Smooth muscle cell (in vitro differentiated cells): ENCODE measurements around the gene SND1. TPM values are rescaled to one million over a fixed set of nuclear protein-coding genes. Genes with fewer than 3 reads are reported as not detected.
A peak's percentile ranks its signal among the peaks of the same experiment; 100 is the strongest.

Source experiments
- DNase-seq: peaks from one replicate; lab custom pipeline; 2025; ENCODE audit not compliant: unreplicated experiment; lab: John Stamatoyannopoulos, UW
- H2AFZ ChIP-seq: fragments of 200-600 bp; sonication (generic); 2 replicates; pipeline ENCODE4 v1.6.0; 2016; ENCODE audit warnings: antibody characterized with exemption, low read depth, mild to moderate bottlenecking
- H3F3A ChIP-seq: fragments of 200-600 bp; sonication (generic); 2 replicates; pipeline ENCODE4 v1.6.0; 2017; ENCODE audit warnings: antibody characterized with exemption, low read depth
- H3K27ac ChIP-seq: fragments of 200-600 bp; sonication (generic); 2 replicates; pipeline ENCODE4 v1.5.1; 2016; ENCODE audit warnings: low read depth, mild to moderate bottlenecking
- H3K27me3 ChIP-seq: fragments of 200-600 bp; sonication (generic); 2 replicates; pipeline ENCODE4 v1.6.1; 2016; ENCODE audit warnings: low read depth, mild to moderate bottlenecking
- H3K36me3 ChIP-seq: fragments of 200-600 bp; sonication (generic); 2 replicates; pipeline ENCODE4 v1.5.1; 2016; ENCODE audit warnings: low read depth
- H3K4me1 ChIP-seq: fragments of 200-600 bp; sonication (generic); 2 replicates; pipeline ENCODE4 v1.5.1; 2016; ENCODE audit warnings: low read depth
- H3K4me2 ChIP-seq: fragments of 200-600 bp; sonication (generic); 2 replicates; pipeline ENCODE4 v1.6.0; 2016; ENCODE audit warnings: mild to moderate bottlenecking
- H3K4me3 ChIP-seq: fragments of 200-600 bp; sonication (generic); 2 replicates; pipeline ENCODE4 v1.5.1; 2016; ENCODE audit warnings: mild to moderate bottlenecking
- H3K79me2 ChIP-seq: fragments of 200-600 bp; sonication (generic); 2 replicates; pipeline ENCODE4 v1.6.0; 2016; ENCODE audit warnings: low read depth, mild to moderate bottlenecking
- H3K9ac ChIP-seq: fragments of 200-600 bp; sonication (generic); 2 replicates; pipeline ENCODE4 v1.6.0; 2016; ENCODE audit warnings: low read depth
- H3K9me3 ChIP-seq: fragments of 200-600 bp; sonication (generic); replicated peaks from 2 replicates; pipeline ENCODE4 v1.5.1; 2016; ENCODE audit warnings: low read depth
- H4K20me1 ChIP-seq: fragments of 200-600 bp; sonication (generic); 2 replicates; pipeline ENCODE4 v1.6.0; 2016; ENCODE audit warnings: low read depth
- CTCF ChIP-seq: fragments of 200-600 bp; sonication (generic); IDR thresholded peaks from 2 replicates; pipeline ENCODE4 v1.5.1; 2017; ENCODE audit warnings: borderline replicate concordance, mild to moderate bottlenecking, antibody characterized with exemption; ENCODE audit not compliant: insufficient read depth, poor library complexity, severe bottlenecking
- WGBS: methylation state at CpG from one replicate; pipeline ENCODE4 v1.1.7; 2016; ENCODE audit warnings: low lambda C conversion rate; 5-methylcytosine and 5-hydroxymethylcytosine counted together
- polyA plus RNA-seq: library from polyadenylated mRNA; unstranded; fragments of >200 nt; fragmentation: Nextera tagmentation; extraction: Ambion mirVana; gene quantifications from 2 replicates; pipeline ENCODE4 v1.2.1, GENCODE V29; 2016
- total RNA-seq: library from RNA; depleted of rRNA; stranded (reverse); fragments of >200 nt; gene quantifications from 2 replicates; pipeline ENCODE4 v1.2.3, GENCODE V29; 2014

SND1 gene
- total and polyA plus RNA-seq, 2 experiments from 2014 or later = 129 to 136 TPM

GRCh38 chr7:127782075-127782474 is 130.1 kb downstream of the SND1 start:
- no peak for DNase-seq
- H3K4me3 ChIP-seq = no peak overlapping the region
- no peak overlapping the region for H3K9ac ChIP-seq
- no peak for TF ChIP-seq CTCF
- H3K27ac ChIP-seq = no peak overlapping the region
- H2AFZ ChIP-seq = no peak overlapping the region
- H4K20me1 ChIP-seq = peaks cover 100% of the 10 kb centered on the region
- no peak overlapping the region for H3K4me2 ChIP-seq
- no peaks in the 10 kb centered on the region for H3K36me3 ChIP-seq
- H3K9me3 ChIP-seq = no peaks in the 10 kb centered on the region
- no peaks in the 10 kb centered on the region for H3F3A ChIP-seq
- peaks cover 75% of the 10 kb centered on the region for H3K79me2 ChIP-seq
- H3K4me1 ChIP-seq = peaks cover 30% of the 10 kb centered on the region
- H3K27me3 ChIP-seq = no peaks in the 10 kb centered on the region

- Histone ChIP-seq H3K4me3 (no peak overlapping the region), H3K9ac (no peak overlapping the region), H3K36me3 (no peaks in the 10 kb centered on the region), H3K27ac (no peak overlapping the region), H3K4me2 (no peak overlapping the region), H3F3A (no peaks in the 10 kb centered on the region), H3K9me3 (no peaks in the 10 kb centered on the region), H4K20me1 (peaks cover 100% of the 10 kb centered on the region), H3K79me2 (peaks cover 77% of the 10 kb centered on the region), H3K27me3 (no peaks in the 10 kb centered on the region), H2AFZ (no peak overlapping the region), H3K4me1 (peaks cover 27% of the 10 kb centered on the region)
- no peak for DNase-seq
- no peak for TF ChIP-seq CTCF
- 71% methylated on average over 3 of the region's 3 CpGs for WGBS
Measured at GRCh38 chr7:127782654-127783559, 130.9 kb downstream of the SND1 start.

- Histone ChIP-seq H3K27ac (no peak overlapping the region), H2AFZ (no peak overlapping the region), H3K27me3 (no peaks in the 10 kb centered on the region), H3K4me3 (no peak overlapping the region), H3F3A (no peaks in the 10 kb centered on the region), H3K79me2 (peaks cover 71% of the 10 kb centered on the region), H4K20me1 (peaks cover 100% of the 10 kb centered on the region), H3K36me3 (no peaks in the 10 kb centered on the region), H3K4me1 (peaks cover 21% of the 10 kb centered on the region), H3K9ac (no peak overlapping the region), H3K4me2 (peak overlapping the region; percentile 0), H3K9me3 (no peaks in the 10 kb centered on the region)
- WGBS = 85% methylated on average over 1 of the region's 1 CpG
- DNase-seq = no peak
- TF ChIP-seq CTCF = no peak
Measured at GRCh38 chr7:127786184-127786583, 134.2 kb downstream of the SND1 start.

- peaks cover 100% of the 10 kb centered on the region for H4K20me1 ChIP-seq
- WGBS = 81% methylated on average over 3 of the region's 3 CpGs
Measured at GRCh38 chr7:127789031-127789430, 137.0 kb downstream of the SND1 start.

More at GRCh38 chr7:127789031-127789430, 137.0 kb downstream of the SND1 start:
- no peak for DNase-seq
- Histone ChIP-seq H3F3A (no peaks in the 10 kb centered on the region), H3K27ac (no peak overlapping the region), H3K4me1 (peaks cover 3% of the 10 kb centered on the region), H3K4me3 (no peak overlapping the region), H3K27me3 (no peaks in the 10 kb centered on the region), H3K9ac (no peak overlapping the region), H3K79me2 (peaks cover 50% of the 10 kb centered on the region), H3K4me2 (no peak overlapping the region), H3K36me3 (no peaks in the 10 kb centered on the region), H2AFZ (no peak overlapping the region), H3K9me3 (no peaks in the 10 kb centered on the region)
- no peak for TF ChIP-seq CTCF
